K562 (cell line): ENCODE measurements around the gene PPIF. TPM values are rescaled to one million over a fixed set of nuclear protein-coding genes. Genes with fewer than 3 reads are reported as not detected.

ENCODE experiments used
- CBX1 ChIP-seq: sonication (generic); IDR thresholded peaks from 2 replicates; pipeline ENCODE4 v1.6.1; 2016; ENCODE audit warnings: antibody characterized with exemption, low read depth, mild to moderate bottlenecking
- JUNB ChIP-seq: fragments of 450-650 bp; formaldehyde crosslinking; conservative IDR thresholded peaks from 2 replicates; pipeline ENCODE4 v1.4.0; 2020; ENCODE audit warnings: mild to moderate bottlenecking
- MEIS2 ChIP-seq: fragments of 450-650 bp; IDR thresholded peaks from 2 replicates; pipeline ENCODE4 v1.6.1; 2014; ENCODE audit warnings: mild to moderate bottlenecking; ENCODE audit not compliant: partially characterized antibody
- NCOA6 ChIP-seq: fragments of 450-650 bp; IDR thresholded peaks from 2 replicates; pipeline ENCODE4 v1.6.1; 2017; ENCODE audit warnings: mild to moderate bottlenecking
- NEUROD1 ChIP-seq: fragments of 150-350 bp; IDR thresholded peaks from 2 replicates; pipeline ENCODE4 v1.6.1; 2014; ENCODE audit warnings: borderline replicate concordance, low read length, low read depth; ENCODE audit not compliant: partially characterized antibody
- NONO ChIP-seq, 2 experiments: fragments of 200-400 bp in 1 of 2; fragments of 450-650 bp in 1 of 2; formaldehyde crosslinking in 1 of 2; IDR thresholded peaks; 2 replicates each; pipeline ENCODE4 v1.6.1; 2017; ENCODE audit warnings: low read depth in 2 of 2, mild to moderate bottlenecking in 2 of 2, moderate library complexity in 2 of 2, low read length in 1 of 2
- RAD21 ChIP-seq, 2 experiments: fragments of 250-450 bp in 1 of 2; fragments of 450-650 bp in 1 of 2; sonication (Bioruptor Pico) in 1 of 2; formaldehyde crosslinking in 1 of 2; IDR thresholded peaks in 1 of 2; conservative IDR thresholded peaks in 1 of 2; 2 replicates each; pipeline versions ENCODE4 v1.4.0 to v1.8.0; 2020 to 2022; ENCODE audit warnings: mild to moderate bottlenecking in 2 of 2, moderate library complexity in 1 of 2
- SIX5 ChIP-seq, 2 experiments: IDR thresholded peaks; 2 replicates each; pipeline ENCODE4 v1.6.1; 2011; ENCODE audit warnings: low read length in 2 of 2, borderline replicate concordance in 1 of 2, low read depth in 1 of 2, mild to moderate bottlenecking in 1 of 2, moderate library complexity in 1 of 2; ENCODE audit not compliant: insufficient read depth in 1 of 2
- STAG1 ChIP-seq: sonication (generic); formaldehyde crosslinking; IDR thresholded peaks from 2 replicates; pipeline ENCODE4 v1.5.0; 2020; ENCODE audit warnings: missing genetic modification reagents, borderline replicate concordance
- TEAD1 ChIP-seq, 2 experiments: fragments of 450-650 bp in 1 of 2; sonication (generic) in 1 of 2; formaldehyde crosslinking; IDR thresholded peaks; 2 replicates each; pipeline versions ENCODE4 v1.4.0 to v1.8.0; 2020 to 2022; ENCODE audit warnings: mild to moderate bottlenecking in 2 of 2, missing genetic modification reagents in 1 of 2
- TEAD4 ChIP-seq, 2 experiments: sonication (generic) in 1 of 2; formaldehyde crosslinking in 1 of 2; IDR thresholded peaks; 2 replicates each; pipeline versions ENCODE4 v1.6.1 to v1.8.0; 2012 to 2022; ENCODE audit warnings: borderline replicate concordance in 1 of 2, inconsistent platforms in 1 of 2, low read length in 1 of 2, mild to moderate bottlenecking in 1 of 2, missing genetic modification reagents in 1 of 2
- ZNF444 ChIP-seq: fragments of 250-450 bp; sonication (Bioruptor Pico); IDR thresholded peaks from 2 replicates; pipeline ENCODE4 v1.4.0; 2020; ENCODE audit warnings: mild to moderate bottlenecking, moderate library complexity
- polyA plus RNA-seq, 8 experiments: library from polyadenylated mRNA; depleted of rRNA in 4 of 8; stranded (reverse) in 5 of 8; unstranded in 3 of 8; fragments of >200 nt; fragmentation: Nextera tagmentation in 2 of 8; fragmentation: Illumina TruSeq in 1 of 8; extraction: Ambion mirVana in 2 of 8; extraction: Trizol in 1 of 8; gene quantifications; 2 replicates each; pipeline versions ENCODE4 v1.2.1 to v1.2.3, GENCODE V29; 2011 to 2014; ENCODE audit warnings: inconsistent platforms in 1 of 8, missing spikeins in 1 of 8
- total RNA-seq, 7 experiments: library from RNA; depleted of rRNA in 6 of 7; stranded (reverse); fragments of >200 nt in 6 of 7; fragmentation: Illumina TruSeq in 2 of 7; extraction: Trizol in 2 of 7; gene quantifications; 2 replicates each; pipeline versions ENCODE4 v1.2.1 to v1.2.3, GENCODE V29; 2011 to 2021; ENCODE audit warnings: low replicate concordance in 1 of 7
- TF ChIP-seq, protein P1 (sequence below), 2 experiments: IDR thresholded peaks; 2 replicates each; pipeline ENCODE4 v1.6.1; 2012; ENCODE audit warnings: improper control_type of control experiment in 2 of 2, low read depth in 2 of 2, low read length in 2 of 2, borderline replicate concordance in 1 of 2
- TF ChIP-seq, protein P2 (sequence below): fragments of 250-450 bp; sonication (Bioruptor Pico); IDR thresholded peaks from 2 replicates; pipeline ENCODE4 v1.5.0; 2021; ENCODE audit warnings: mild to moderate bottlenecking, moderate library complexity
- TF ChIP-seq, protein P3 (sequence below): fragments of 200-800 bp; sonication (Bioruptor generic); IDR thresholded peaks from 2 replicates; pipeline ENCODE4 v1.6.1; 2017; ENCODE audit warnings: missing genetic modification characterization, missing compliant biosample characterization

PPIF gene
- total and polyA plus RNA-seq, 9 of the 15 experiments (the other 6 are each of a cell fraction or from before 2014, with no cell fraction given): 40.9 to 287 (median 117) TPM

DNA sequence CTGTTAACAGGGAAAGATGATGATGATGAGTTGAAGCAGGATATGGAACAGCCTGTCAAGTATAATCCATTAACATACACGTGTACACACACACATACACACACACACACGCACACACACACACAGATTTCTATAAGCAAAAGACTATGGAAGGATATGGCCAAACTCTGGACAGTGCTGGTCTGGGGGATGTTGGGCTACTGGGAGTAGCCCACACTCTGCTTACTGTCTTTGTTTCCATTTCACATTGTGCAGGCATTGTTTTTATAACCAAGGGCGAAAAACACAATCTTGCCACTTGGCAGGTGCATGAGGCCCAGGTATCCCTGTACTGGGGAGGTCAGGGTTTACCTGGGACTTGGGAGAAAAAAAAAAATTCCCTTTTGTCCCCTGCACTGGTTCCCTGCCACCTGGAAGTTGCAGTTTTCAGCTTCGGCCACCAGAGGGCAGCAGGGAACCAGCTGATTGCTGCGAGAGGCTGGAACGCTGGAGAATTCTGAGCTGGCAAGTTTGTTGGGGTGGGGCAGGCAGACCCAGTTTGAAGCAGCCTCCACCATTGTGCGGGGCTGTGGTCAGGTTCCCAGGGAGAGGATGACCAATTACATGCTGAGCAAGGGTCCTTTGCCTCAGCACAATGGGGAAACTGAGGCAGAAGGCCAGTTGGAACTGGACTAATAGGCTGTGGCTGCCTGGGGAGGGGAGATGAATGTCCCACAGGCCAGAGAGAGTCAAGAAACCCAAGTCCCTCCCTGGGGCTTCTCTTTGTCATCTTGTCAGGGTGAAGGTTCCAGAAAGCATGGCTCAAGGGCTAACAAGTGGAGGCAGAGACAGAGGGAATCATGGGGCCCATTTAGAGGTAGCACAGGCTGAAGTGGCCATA lies 27.3 kb downstream of the PPIF start (continued):
- TF ChIP-seq, protein P1, sequence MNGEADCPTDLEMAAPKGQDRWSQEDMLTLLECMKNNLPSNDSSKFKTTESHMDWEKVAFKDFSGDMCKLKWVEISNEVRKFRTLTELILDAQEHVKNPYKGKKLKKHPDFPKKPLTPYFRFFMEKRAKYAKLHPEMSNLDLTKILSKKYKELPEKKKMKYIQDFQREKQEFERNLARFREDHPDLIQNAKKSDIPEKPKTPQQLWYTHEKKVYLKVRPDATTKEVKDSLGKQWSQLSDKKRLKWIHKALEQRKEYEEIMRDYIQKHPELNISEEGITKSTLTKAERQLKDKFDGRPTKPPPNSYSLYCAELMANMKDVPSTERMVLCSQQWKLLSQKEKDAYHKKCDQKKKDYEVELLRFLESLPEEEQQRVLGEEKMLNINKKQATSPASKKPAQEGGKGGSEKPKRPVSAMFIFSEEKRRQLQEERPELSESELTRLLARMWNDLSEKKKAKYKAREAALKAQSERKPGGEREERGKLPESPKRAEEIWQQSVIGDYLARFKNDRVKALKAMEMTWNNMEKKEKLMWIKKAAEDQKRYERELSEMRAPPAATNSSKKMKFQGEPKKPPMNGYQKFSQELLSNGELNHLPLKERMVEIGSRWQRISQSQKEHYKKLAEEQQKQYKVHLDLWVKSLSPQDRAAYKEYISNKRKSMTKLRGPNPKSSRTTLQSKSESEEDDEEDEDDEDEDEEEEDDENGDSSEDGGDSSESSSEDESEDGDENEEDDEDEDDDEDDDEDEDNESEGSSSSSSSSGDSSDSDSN (IDR thresholded peaks at IDR 0.05; ENCODE audit: borderline replicate concordance in 1 of 2, low read depth in 2 of 2, low read length in 2 of 2): no peak
- TF ChIP-seq ZNF444 (CRISPR knock-in tag) (no peak), CBX1 (no peak), RAD21 (CRISPR knock-in tag; conservative IDR thresholded peaks at IDR 0.05 in 1 of 2, IDR thresholded peaks at IDR 0.05 in 1 of 2) (peak; percentile 99), SIX5 (IDR thresholded peaks at IDR 0.05; ENCODE audit: borderline replicate concordance in 1 of 2, insufficient read depth in 1 of 2, low read depth in 1 of 2, low read length in 2 of 2) (no peak), TEAD1 (CRISPR knock-in tag; IDR thresholded peaks at IDR 0.05) (peak in 1 of 2 experiments; percentile 64; a peak in 1 of 4 replicates), TEAD4 (IDR thresholded peaks at IDR 0.05; ENCODE audit: low read length) (peak; percentile 61; the same call in 1 of the 2 replicates), TEAD4 (CRISPR knock-in tag; IDR thresholded peaks at IDR 0.05; ENCODE audit: borderline replicate concordance) (no peak), NEUROD1 (peak; percentile 35), STAG1 (peak; percentile 98), MEIS2 (no peak), NCOA6 (no peak), NONO (IDR thresholded peaks at IDR 0.05; ENCODE audit: low read depth in 2 of 2, low read length in 1 of 2) (no peak), JUNB (no peak)
- TF ChIP-seq, protein P2, sequence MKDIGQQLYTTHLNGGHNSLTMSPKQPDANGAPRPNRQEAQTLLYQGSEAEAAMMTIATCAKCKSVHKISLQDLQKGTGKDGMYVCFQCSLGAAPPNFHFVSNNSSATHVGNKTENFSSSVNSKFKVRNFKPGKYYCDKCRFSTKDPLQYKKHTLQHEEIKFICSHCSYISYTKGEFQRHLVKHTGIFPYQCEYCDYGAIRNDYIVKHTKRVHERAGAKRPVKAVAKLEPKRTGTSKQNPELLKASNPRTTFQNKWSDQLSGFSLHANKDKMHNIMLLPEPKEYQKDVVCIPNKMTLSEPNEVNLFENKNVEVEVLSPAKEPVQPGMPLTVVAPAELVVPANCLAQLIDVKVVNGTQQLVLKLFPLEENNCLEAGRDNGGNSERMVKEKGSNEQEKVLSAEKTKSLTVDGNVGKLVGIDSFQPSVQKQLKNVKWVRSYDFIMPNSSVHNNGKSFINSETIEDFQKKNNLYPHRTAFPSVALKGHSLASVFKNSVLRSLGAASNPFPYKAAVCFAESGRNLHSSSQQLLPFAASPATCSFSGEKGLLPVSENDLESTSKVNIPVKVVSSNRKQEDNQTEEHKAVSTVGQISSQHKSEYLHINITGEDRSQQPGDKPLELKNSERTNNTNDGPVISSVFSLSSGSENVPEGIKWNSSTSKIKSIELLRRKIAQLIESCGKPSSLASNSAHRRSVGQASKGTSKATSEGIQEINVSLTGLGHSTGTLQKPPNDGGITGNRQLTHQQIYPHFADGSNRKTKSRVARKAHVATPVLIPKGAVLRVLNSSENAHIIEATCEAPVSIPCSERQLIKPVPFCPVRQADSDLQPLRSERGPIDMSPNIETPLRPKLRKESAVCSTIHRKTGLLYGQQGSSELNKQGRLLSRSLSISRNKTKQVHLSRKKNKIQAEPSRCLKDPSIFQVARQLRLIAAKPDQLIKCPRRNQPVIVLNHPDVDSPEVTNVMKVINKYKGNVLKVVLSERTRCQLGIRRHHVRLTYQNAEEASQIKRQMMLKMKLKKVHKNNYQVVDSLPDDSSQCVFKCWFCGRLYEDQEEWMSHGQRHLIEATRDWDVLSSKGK (CRISPR knock-in tag): no peak
- TF ChIP-seq, protein P3, sequence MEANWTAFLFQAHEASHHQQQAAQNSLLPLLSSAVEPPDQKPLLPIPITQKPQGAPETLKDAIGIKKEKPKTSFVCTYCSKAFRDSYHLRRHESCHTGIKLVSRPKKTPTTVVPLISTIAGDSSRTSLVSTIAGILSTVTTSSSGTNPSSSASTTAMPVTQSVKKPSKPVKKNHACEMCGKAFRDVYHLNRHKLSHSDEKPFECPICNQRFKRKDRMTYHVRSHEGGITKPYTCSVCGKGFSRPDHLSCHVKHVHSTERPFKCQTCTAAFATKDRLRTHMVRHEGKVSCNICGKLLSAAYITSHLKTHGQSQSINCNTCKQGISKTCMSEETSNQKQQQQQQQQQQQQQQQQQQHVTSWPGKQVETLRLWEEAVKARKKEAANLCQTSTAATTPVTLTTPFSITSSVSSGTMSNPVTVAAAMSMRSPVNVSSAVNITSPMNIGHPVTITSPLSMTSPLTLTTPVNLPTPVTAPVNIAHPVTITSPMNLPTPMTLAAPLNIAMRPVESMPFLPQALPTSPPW (CRISPR knock-in tag): peak; percentile 57
